ENCODE data around the gene CPZ.
A peak's percentile ranks its signal among the peaks of the same experiment; 100 is the strongest.

CPZ gene

DNA sequence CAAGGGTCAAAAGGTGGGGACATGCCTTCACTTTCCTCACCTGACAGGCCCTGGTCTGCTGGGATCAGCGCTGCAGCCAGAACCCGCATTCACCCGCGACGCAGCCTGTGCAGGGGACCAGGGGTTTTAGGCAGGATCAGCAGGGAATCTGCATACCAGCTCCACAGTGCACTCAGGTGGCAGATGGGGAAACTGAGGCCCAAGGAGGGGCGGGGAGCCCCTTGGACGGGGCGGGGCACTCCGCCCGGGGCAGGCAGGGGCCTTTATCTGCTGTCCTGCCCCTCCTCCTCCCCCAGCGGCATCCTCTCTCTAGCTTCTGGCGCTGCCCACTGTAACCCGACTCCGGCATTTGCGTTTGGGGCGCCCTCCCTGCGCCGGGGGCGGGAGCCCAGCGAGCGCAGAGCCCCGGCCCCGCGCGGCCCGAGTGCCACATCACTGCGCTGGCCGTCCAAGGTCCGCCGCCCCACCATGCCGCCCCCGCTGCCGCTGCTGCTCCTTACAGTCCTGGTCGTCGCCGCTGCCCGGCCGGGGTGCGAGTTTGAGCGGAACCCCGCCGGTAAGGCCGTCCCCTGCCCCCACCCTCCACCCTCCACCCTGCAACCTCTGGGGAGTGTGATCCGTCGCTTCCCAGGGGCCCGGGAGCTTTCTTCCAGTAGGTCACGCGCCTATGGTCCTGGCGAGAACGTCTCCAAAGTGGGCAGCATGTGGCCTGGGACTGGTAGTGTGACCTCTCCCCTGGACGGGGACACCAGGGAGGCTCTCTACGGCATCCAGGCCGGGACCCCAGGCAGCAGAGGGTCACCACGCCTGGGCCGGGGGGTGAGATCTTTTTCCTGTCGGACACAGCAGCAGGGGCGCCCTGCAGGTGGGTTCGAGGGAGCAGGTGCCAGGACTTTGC, at the start of gene CPZ:
Gene CPZ, plus strand, starts transcription at position 400 of the 898 bp plus-strand sequence. Its CDS starts 69 bp downstream, at position 469.
- Histone ChIP-seq H3K27ac (ENCODE audit: low read depth, low read length) (no peak within 1 kb of the TSS), H3K4me3 (ENCODE audit: low read depth, low read length) (peak within 1 kb of the TSS; percentile 68), H3K4me1 (ENCODE audit: control insufficient read depth, insufficient read depth, low read length, unreplicated experiment) (peaks cover 7% of the 10 kb centered on the region), H3K27me3 (ENCODE audit: insufficient read depth, low read length) (peaks cover 57% of the 10 kb centered on the region), H2AFZ (ENCODE audit: low read length, unreplicated experiment) (no peak within 1 kb of the TSS), H3K79me2 (ENCODE audit: control insufficient read depth, insufficient read depth, low read length, unreplicated experiment) (no peaks in the 10 kb centered on the region), H3K36me3 (ENCODE audit: insufficient read depth, low read length) (no peaks in the 10 kb centered on the region)

DNA sequence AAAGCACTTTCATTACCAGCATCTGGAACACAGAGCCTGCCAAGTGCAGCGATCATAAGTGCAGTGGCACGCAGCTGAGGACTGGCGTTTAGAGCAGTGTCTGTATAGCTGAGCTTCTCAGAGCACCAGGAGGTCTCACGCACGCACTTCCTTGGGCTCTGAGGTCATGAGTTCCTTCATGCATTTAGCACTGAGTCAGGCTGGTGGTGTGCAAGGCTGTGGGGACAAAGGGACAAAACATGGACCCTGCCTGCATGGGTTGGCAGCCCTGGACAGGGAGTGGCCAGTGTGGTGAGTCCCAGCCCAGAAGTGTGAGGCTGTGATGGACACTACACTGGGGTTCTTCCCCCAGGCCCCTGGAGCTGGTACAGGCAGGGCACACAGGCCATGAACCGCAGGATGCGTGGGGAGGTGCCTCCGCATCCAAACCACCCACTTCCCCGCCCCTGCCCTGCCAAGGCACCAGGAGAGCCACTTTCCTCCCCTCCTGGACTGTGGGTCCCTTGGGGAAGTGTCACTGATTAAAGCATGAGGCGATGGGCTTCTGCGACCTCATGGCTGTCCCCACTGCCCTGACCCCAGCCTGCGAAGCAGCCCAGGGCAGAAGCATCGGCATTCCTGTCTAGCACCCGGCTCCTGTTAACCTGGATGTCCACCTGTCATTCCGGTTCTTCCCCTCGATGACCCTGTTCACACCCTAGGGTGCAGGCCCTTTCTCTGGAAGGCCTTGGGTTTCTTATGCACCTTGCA, 49.6 kb upstream of the CPZ start:
- H3K79me2 ChIP-seq (ENCODE audit: control insufficient read depth, insufficient read depth, low read length, unreplicated experiment), result no peaks in the 10 kb centered on the region
- H3K4me1 ChIP-seq (ENCODE audit: control insufficient read depth, insufficient read depth, low read length, unreplicated experiment), result peaks cover 35% of the 10 kb centered on the region
- no peaks in the 10 kb centered on the region for H3K36me3 ChIP-seq (ENCODE audit: insufficient read depth, low read length)
- H3K27ac ChIP-seq (ENCODE audit: low read depth, low read length), result no peak overlapping the region
- H3K27me3 ChIP-seq (ENCODE audit: insufficient read depth, low read length), result no peaks in the 10 kb centered on the region
- no peak overlapping the region for H2AFZ ChIP-seq (ENCODE audit: low read length, unreplicated experiment)
- H3K4me3 ChIP-seq (ENCODE audit: low read depth, low read length), result no peak overlapping the region

DNA sequence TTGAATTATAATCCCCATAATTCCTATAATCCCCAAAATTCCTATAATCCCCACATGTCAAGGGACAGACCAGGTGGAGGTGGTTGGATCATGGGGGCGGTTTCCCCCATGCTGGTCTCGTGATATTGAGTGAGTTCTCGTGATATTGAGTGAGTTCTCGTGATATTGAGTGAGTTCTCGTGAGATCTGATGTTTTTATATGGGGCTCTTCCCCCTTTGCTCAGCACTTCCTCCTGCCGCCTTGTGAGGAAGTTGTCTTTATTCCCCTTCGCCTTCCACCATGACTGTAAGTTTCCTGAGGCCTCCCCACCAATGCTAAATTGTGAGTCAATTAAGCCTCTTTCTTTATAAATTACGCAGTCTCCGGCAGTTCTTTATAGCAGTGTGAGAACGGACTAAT, 48.9 kb upstream of the CPZ start:
- Histone ChIP-seq H3K27me3 (ENCODE audit: insufficient read depth, low read length) (no peaks in the 10 kb centered on the region), H2AFZ (ENCODE audit: low read length, unreplicated experiment) (no peak overlapping the region), H3K36me3 (ENCODE audit: insufficient read depth, low read length) (no peaks in the 10 kb centered on the region), H3K4me3 (ENCODE audit: low read depth, low read length) (no peak overlapping the region), H3K4me1 (ENCODE audit: control insufficient read depth, insufficient read depth, low read length, unreplicated experiment) (peaks cover 28% of the 10 kb centered on the region), H3K27ac (ENCODE audit: low read depth, low read length) (no peak overlapping the region), H3K79me2 (ENCODE audit: control insufficient read depth, insufficient read depth, low read length, unreplicated experiment) (no peaks in the 10 kb centered on the region)

DNA sequence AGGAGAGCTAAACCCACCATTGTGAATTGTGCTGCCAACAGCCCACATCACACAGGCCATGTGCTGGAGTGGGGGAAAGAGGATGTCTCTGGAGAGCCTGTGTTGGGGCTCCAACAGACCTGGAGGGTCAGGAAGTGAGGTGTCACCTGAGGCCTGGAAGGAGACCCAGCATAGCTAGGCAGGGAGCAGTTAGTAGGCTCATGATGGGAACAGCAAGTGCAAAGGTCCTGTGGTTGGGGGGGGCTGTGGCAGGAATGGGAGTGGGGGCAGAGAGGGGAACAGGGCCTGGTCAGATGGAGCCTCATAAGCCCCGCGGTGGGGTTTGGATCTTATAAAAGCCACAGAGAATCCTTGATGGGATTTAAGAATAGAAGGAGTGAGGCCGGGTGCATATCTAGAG, 48.3 kb upstream of the CPZ start:
- Histone ChIP-seq H3K36me3 (ENCODE audit: insufficient read depth, low read length) (no peaks in the 10 kb centered on the region), H3K27me3 (ENCODE audit: insufficient read depth, low read length) (no peaks in the 10 kb centered on the region), H3K4me1 (ENCODE audit: control insufficient read depth, insufficient read depth, low read length, unreplicated experiment) (peaks cover 22% of the 10 kb centered on the region), H3K27ac (ENCODE audit: low read depth, low read length) (no peak overlapping the region), H3K79me2 (ENCODE audit: control insufficient read depth, insufficient read depth, low read length, unreplicated experiment) (no peaks in the 10 kb centered on the region), H3K4me3 (ENCODE audit: low read depth, low read length) (no peak overlapping the region), H2AFZ (ENCODE audit: low read length, unreplicated experiment) (no peak overlapping the region)

DNA sequence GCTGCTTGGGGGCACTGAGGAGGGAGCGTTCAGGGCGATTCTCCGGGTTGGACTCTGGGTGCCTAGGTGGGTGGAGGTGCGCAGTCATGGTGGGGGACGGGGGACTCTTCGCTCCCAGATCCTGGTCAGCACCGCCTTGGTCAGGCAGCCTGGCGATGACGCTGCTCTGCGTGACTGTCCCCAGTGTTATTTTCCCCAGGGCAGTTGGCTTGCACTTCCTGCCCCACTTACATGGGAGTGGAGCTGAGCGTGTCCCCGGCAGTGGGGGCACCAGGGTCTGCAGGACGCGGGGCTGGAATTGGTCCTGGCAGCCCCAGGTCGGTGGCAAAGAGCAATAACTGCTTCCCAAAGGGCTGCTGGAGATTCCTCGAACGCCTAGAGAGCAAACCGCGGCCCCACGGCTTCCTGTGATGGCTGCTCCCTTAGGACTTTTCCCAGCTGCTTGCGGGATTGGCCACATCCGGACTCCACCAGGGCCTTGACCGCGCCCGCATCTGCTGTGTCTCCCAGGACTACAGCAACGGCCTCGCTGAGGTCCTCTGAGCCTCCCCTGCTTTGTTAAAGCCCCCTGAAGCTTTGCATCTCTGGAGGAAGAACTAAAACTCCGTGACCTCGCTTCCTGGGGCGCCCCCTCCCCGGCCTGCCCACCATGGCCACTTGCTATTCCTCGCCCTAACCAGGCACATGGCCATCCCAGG, 47.7 kb upstream of the CPZ start:
- Histone ChIP-seq H3K4me1 (ENCODE audit: control insufficient read depth, insufficient read depth, low read length, unreplicated experiment) (peaks cover 16% of the 10 kb centered on the region), H3K27me3 (ENCODE audit: insufficient read depth, low read length) (no peaks in the 10 kb centered on the region), H3K79me2 (ENCODE audit: control insufficient read depth, insufficient read depth, low read length, unreplicated experiment) (no peaks in the 10 kb centered on the region), H3K27ac (ENCODE audit: low read depth, low read length) (no peak overlapping the region), H3K36me3 (ENCODE audit: insufficient read depth, low read length) (no peaks in the 10 kb centered on the region), H2AFZ (ENCODE audit: low read length, unreplicated experiment) (no peak overlapping the region), H3K4me3 (ENCODE audit: low read depth, low read length) (no peak overlapping the region)

DNA sequence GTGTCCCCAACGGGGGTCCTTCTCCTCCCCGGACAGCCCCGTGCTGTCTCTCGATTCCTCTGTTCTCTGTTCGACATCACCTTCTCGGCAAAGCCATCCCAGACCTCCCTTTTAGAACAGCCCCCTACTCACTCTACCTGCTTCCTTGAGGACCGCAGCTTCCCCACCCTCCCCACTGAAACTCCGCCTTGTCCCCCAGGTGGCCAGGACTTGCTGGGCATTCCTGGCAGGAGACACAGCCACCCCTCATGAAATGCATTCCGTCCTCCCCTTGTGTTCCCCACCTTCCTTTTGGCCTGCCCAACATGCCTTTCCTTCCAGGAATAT, 47.2 kb upstream of the CPZ start:
- no peaks in the 10 kb centered on the region for H3K36me3 ChIP-seq (ENCODE audit: insufficient read depth, low read length)
- H3K27ac ChIP-seq (ENCODE audit: low read depth, low read length), result no peak overlapping the region
- no peak overlapping the region for H2AFZ ChIP-seq (ENCODE audit: low read length, unreplicated experiment)
- H3K4me1 ChIP-seq (ENCODE audit: control insufficient read depth, insufficient read depth, low read length, unreplicated experiment), result peaks cover 12% of the 10 kb centered on the region
- H3K4me3 ChIP-seq (ENCODE audit: low read depth, low read length), result no peak overlapping the region
- H3K79me2 ChIP-seq (ENCODE audit: control insufficient read depth, insufficient read depth, low read length, unreplicated experiment), result no peaks in the 10 kb centered on the region
- H3K27me3 ChIP-seq (ENCODE audit: insufficient read depth, low read length), result no peaks in the 10 kb centered on the region

DNA sequence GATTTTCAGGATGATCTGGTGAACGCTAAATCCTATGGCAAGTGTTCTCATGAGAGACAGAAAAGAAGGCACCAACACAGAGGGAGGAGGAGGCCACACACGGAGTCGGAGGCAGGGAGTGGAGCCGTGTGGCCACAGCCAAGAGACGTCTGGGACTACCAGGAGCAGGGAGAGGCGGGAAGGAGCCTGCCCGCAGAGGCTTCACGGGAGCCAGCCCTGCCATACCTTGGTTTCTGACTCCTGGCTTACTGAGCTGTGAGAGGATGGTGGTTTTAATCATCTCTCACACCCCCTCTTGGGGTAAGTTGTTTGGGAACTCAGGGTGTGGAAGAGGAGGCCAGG, 45.8 kb upstream of the CPZ start:
- Histone ChIP-seq H3K4me1 (ENCODE audit: control insufficient read depth, insufficient read depth, low read length, unreplicated experiment) (peaks cover 12% of the 10 kb centered on the region), H3K27me3 (ENCODE audit: insufficient read depth, low read length) (no peaks in the 10 kb centered on the region), H3K27ac (ENCODE audit: low read depth, low read length) (no peak overlapping the region), H3K4me3 (ENCODE audit: low read depth, low read length) (no peak overlapping the region), H2AFZ (ENCODE audit: low read length, unreplicated experiment) (no peak overlapping the region), H3K79me2 (ENCODE audit: control insufficient read depth, insufficient read depth, low read length, unreplicated experiment) (no peaks in the 10 kb centered on the region), H3K36me3 (ENCODE audit: insufficient read depth, low read length) (no peaks in the 10 kb centered on the region)

DNA sequence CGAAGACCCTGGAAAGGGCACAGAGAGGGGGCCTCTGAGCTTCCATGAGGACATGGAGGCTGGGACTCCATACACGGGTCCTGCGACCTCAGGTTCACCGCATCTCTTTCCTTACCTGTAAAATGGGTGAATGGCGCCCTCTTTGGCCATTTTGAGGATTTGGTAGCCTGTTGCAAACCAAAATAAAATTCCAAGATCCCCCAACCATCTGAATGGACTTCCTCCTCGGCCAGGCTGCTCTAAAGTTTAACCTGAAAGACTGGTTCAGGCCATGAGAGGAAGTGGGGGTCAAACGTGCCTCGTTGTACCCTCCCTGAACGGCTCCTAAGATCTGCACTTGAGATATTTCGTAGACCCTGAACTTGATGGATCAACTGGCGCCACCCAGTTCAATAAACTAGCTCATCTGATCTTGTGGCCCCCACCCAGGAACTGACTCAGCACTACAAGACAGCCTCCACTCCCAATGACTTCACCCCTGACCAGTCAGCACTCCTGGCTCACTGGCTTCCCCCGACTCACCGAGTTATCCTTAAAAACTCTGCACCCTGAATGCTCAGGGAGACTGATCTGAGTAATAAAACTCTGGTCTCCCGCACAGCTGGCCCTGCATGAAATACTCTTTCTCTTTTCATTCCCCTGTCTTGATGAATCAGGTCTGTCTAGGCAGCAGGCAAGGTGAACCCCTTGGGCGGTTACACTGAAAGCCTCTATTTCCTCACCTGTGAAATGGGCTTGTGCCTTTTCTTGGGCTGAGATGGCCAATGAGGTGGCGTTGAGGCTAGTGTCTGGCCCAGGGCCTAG, 45.3 kb upstream of the CPZ start:
- Histone ChIP-seq H3K79me2 (ENCODE audit: control insufficient read depth, insufficient read depth, low read length, unreplicated experiment) (no peaks in the 10 kb centered on the region), H2AFZ (ENCODE audit: low read length, unreplicated experiment) (no peak overlapping the region), H3K27me3 (ENCODE audit: insufficient read depth, low read length) (no peaks in the 10 kb centered on the region), H3K36me3 (ENCODE audit: insufficient read depth, low read length) (no peaks in the 10 kb centered on the region), H3K4me1 (ENCODE audit: control insufficient read depth, insufficient read depth, low read length, unreplicated experiment) (peaks cover 12% of the 10 kb centered on the region), H3K4me3 (ENCODE audit: low read depth, low read length) (no peak overlapping the region), H3K27ac (ENCODE audit: low read depth, low read length) (no peak overlapping the region)

DNA sequence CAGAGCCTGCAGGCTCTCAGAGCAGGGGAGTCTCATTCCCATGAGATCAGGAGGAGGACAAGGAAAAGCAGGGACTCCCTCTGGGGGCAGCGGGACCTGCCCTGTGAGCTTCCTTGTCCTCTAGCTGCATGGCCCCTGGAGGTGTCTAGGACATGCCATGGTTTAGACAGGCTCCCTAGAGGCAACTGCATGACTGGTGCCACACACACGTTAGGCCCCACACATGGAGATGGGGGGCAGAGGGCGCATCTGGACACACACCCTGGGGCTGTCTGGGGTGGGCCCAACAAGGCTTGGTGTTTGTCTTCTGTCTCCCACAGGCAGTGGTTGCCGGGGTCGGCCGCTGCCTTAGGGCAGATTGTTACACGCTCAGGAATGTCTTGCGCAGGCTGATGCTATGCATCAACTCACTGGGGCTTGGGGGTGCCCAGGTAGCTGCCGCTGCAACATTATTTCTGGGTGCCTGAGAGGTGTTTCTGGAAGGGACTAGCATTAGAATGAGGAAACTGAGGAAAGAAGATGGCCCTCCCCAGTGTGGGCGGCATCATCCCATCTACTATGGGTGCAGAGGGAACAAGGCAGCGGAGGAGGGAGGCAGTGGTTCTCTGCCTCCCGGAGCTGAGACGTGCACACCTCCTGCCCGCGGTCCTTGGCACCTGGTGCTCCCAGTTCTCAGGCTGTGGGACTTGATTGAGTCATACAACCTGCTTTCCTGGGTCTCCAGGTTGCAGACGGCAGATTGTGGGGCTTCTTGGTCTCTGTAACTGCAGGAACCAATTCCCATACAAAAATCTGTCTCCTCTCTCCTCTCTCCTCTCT, 44.4 kb upstream of the CPZ start:
- H3K27me3 ChIP-seq (ENCODE audit: insufficient read depth, low read length), result no peaks in the 10 kb centered on the region
- no peak overlapping the region for H3K27ac ChIP-seq (ENCODE audit: low read depth, low read length)
- peaks cover 12% of the 10 kb centered on the region for H3K4me1 ChIP-seq (ENCODE audit: control insufficient read depth, insufficient read depth, low read length, unreplicated experiment)
- H3K36me3 ChIP-seq (ENCODE audit: insufficient read depth, low read length), result no peaks in the 10 kb centered on the region
- no peak overlapping the region for H2AFZ ChIP-seq (ENCODE audit: low read length, unreplicated experiment)
- H3K4me3 ChIP-seq (ENCODE audit: low read depth, low read length), result no peak overlapping the region
- no peaks in the 10 kb centered on the region for H3K79me2 ChIP-seq (ENCODE audit: control insufficient read depth, insufficient read depth, low read length, unreplicated experiment)

Data from ACC112 (cell line).